Subcutaneous abdominal adipose tissue (tissue), 5 donors: Measurements from ENCODE around the gene CATSPER4.

Experiments used
- H3K27ac ChIP-seq: one replicate; pipeline ENCODE4 v1.7.0; 2013; ENCODE audit warnings: low read depth, mild to moderate bottlenecking, inconsistent platforms, low read length, moderate library complexity
- H3K27me3 ChIP-seq, 5 donors: one replicate each; pipeline ENCODE4 v1.7.0; 2013; ENCODE audit warnings: low read length in 5 of 5, inconsistent platforms in 1 of 5; ENCODE audit not compliant: control insufficient read depth in 5 of 5, insufficient read depth in 4 of 5
- H3K36me3 ChIP-seq, 5 donors: one replicate each; pipeline ENCODE4 v1.7.0; 2013; ENCODE audit warnings: low read length in 5 of 5; ENCODE audit not compliant: control insufficient read depth in 5 of 5, insufficient read depth in 5 of 5
- H3K4me1 ChIP-seq, 5 donors: one replicate each; pipeline ENCODE4 v1.7.0; 2013; ENCODE audit warnings: low read length in 5 of 5, mild to moderate bottlenecking in 3 of 5, moderate library complexity in 1 of 5; ENCODE audit not compliant: control insufficient read depth in 5 of 5, insufficient read depth in 5 of 5
- H3K4me3 ChIP-seq, 5 donors: one replicate each; pipeline ENCODE4 v1.7.0; 2013; ENCODE audit warnings: low read length in 5 of 5, low read depth in 1 of 5
- H3K9ac ChIP-seq, 5 donors: one replicate each; pipeline ENCODE4 v1.7.0; 2013; ENCODE audit warnings: low read length in 5 of 5, mild to moderate bottlenecking in 4 of 5, moderate library complexity in 3 of 5
- H3K9me3 ChIP-seq, 5 donors: one replicate each; pipeline ENCODE4 v1.7.0; 2013; ENCODE audit warnings: low read length in 5 of 5; ENCODE audit not compliant: control insufficient read depth in 5 of 5
- donor health status: healthy.
- donor health status: healthy.
- donor health status: healthy.
- donor health status: healthy.
- donor health status: healthy.

Gene CATSPER4

DNA sequence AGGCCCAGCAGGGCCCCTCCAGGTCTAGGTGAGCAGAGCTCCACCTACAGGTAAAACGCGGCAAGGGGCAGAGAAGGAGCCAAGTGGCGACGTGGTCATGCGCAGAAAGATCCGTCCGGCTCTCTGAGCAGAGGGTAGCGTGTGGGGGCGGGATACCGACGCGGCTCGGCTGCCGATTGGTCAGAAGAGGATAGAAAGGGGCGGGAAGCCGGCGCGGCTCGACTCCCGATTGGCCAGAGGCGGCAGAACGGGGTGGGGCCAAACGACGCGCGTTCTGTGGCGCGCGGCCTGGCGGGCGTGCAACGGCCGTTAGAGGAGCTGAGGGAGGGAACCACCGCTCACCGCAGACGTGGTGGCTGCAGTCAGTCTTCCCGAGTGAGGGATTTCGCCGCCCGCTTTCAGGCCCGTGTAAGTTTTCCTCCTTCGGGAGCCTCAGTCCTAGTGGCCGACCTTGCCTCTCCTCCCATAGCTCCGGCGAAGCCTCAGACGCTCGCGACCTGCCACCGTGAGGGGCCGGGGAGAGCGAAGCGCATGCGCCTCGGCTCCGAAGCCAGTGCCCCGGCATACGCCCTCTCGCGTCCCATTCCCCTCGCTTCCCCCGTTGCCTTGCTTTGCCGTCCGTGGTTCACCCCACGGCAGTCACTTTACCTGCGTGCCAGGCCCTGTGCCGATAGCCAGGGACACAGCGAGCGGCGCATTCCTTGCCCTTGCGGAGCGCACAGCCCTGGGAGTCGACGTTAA lies 43.7 kb downstream of the CATSPER4 start, which contains the start of gene CEP85:
Gene CEP85, plus strand, starts transcription at position 298 of the 741 bp plus-strand sequence. CDS start 5,584 bp downstream, outside the sequence.
- peaks cover 0 to 16% (median 14%) of the 10 kb centered on the region in 5 donors for H3K4me1 ChIP-seq

GRCh38 chr1:26234644-26235370 lies 44.4 kb downstream of the CATSPER4 start:
- no peaks in the 10 kb centered on the region for H3K9me3 ChIP-seq
- peak overlapping the region; percentile 85 to 96 (median 95) for H3K4me3 ChIP-seq
- H3K27ac ChIP-seq = peak overlapping the region; percentile 84
- peak overlapping the region; percentile 86 to 98 (median 89) for H3K9ac ChIP-seq
- peaks cover 0 to 16% (median 14%) of the 10 kb centered on the region in 5 donors for H3K4me1 ChIP-seq
- no peaks in the 10 kb centered on the region for H3K36me3 ChIP-seq
- H3K27me3 ChIP-seq = no peaks in the 10 kb centered on the region

More for the DNA sequence above, 43.7 kb downstream of the CATSPER4 start, which contains the start of gene CEP85:
- Histone ChIP-seq H3K9ac (peak within 1 kb of the TSS; percentile 86 to 98 (median 89)), H3K27ac (peak within 1 kb of the TSS; percentile 84), H3K4me3 (peak within 1 kb of the TSS; percentile 85 to 96 (median 95)), H3K27me3 (no peaks in the 10 kb centered on the region), H3K9me3 (no peaks in the 10 kb centered on the region), H3K36me3 (no peaks in the 10 kb centered on the region)

- no peak overlapping the region for H3K27ac ChIP-seq
- peaks cover 0 to 16% (median 14%) of the 10 kb centered on the region in 5 donors for H3K4me1 ChIP-seq
- no peaks in the 10 kb centered on the region for H3K9me3 ChIP-seq
- no peaks in the 10 kb centered on the region for H3K36me3 ChIP-seq
- no peak overlapping the region for H3K9ac ChIP-seq
- no peaks in the 10 kb centered on the region for H3K27me3 ChIP-seq
- no peak overlapping the region for H3K4me3 ChIP-seq
Measured at GRCh38 chr1:26237230-26237966, 47.0 kb downstream of the CATSPER4 start.

- H3K9ac ChIP-seq = no peak overlapping the region
- H3K4me1 ChIP-seq = peaks cover 0 to 5% (median 4%) of the 10 kb centered on the region in 5 donors
- H3K9me3 ChIP-seq = no peaks in the 10 kb centered on the region
- no peak overlapping the region for H3K27ac ChIP-seq
- H3K36me3 ChIP-seq = peaks cover 0 to 9% (median 3%) of the 10 kb centered on the region in 5 donors
- no peak overlapping the region for H3K4me3 ChIP-seq
- no peaks in the 10 kb centered on the region for H3K27me3 ChIP-seq
Measured at GRCh38 chr1:26239936-26240335, 49.5 kb downstream of the CATSPER4 start.
